Naive thymus-derived CD4-positive, alpha-beta T cell (primary cell): ENCODE data around the gene APOBEC3H. TPM values are rescaled to one million over a fixed set of nuclear protein-coding genes. Genes with fewer than 3 reads are reported as not detected.
A peak's percentile ranks its signal among the peaks of the same experiment; 100 is the strongest.

Experiments used
- ATAC-seq: fragments of 150-1000 bp; cut with Tn5 transposase; 2 replicates; pipeline ENCODE4 v1.10.0; 2021; ENCODE audit warnings: mild to moderate bottlenecking, moderate library complexity
- CTCF ChIA-PET: fragments of 350-600 bp; sonication (Branson Sonifier 250); formaldehyde crosslinking; loops from one replicate; lab custom pipeline; 2021; ENCODE audit warnings: antibody characterized with exemption; lab: Charles Lee
- POLR2A ChIA-PET: fragments of 350-600 bp; sonication (Branson Sonifier 250); formaldehyde crosslinking; loops from one replicate; lab custom pipeline; 2021; ENCODE audit warnings: antibody characterized with exemption, inconsistent platforms; lab: Charles Lee
- DNase-seq, 9 donors: peaks; one replicate each; pipeline versions ENCODE4 v3.0.0 to v3.0.0-alpha.2; 2020 to 2022; ENCODE audit warnings: mixed read lengths in 1 of 9
- H3K27ac ChIP-seq: one replicate; pipeline ENCODE4 v1.7.0; 2013; ENCODE audit warnings: mild to moderate bottlenecking, low read depth, low read length, moderate library complexity
- H3K27me3 ChIP-seq, 2 donors: one replicate each; pipeline ENCODE4 v1.7.0; 2013; ENCODE audit warnings: low read length in 2 of 2, mild to moderate bottlenecking in 2 of 2, moderate library complexity in 2 of 2; ENCODE audit not compliant: control insufficient read depth in 2 of 2, insufficient read depth in 2 of 2
- H3K36me3 ChIP-seq, 3 experiments: 1 replicate in 2 of 3; 2 replicates in 1 of 3; pipeline ENCODE4 v1.7.0; 2013; ENCODE audit warnings: low read length in 3 of 3, mild to moderate bottlenecking in 3 of 3, moderate library complexity in 1 of 3; ENCODE audit not compliant: insufficient read depth in 3 of 3, control insufficient read depth in 2 of 3
- H3K4me1 ChIP-seq, 2 donors: one replicate each; pipeline ENCODE4 v1.7.0; 2013; ENCODE audit warnings: low read length in 2 of 2, mild to moderate bottlenecking in 2 of 2, moderate library complexity in 1 of 2; ENCODE audit not compliant: control insufficient read depth in 2 of 2, insufficient read depth in 2 of 2
- H3K4me3 ChIP-seq: 2 replicates; pipeline ENCODE4 v1.7.0; 2013; ENCODE audit warnings: mild to moderate bottlenecking, low read length
- H3K9me3 ChIP-seq, 3 experiments: 1 replicate in 2 of 3; 2 replicates in 1 of 3; pipeline ENCODE4 v1.7.0; 2013; ENCODE audit warnings: low read length in 3 of 3; ENCODE audit not compliant: control insufficient read depth in 2 of 3
- H3K27ac Mint-ChIP-seq, 9 donors: one replicate each; pipeline ENCODE4 v1.8.0; 2020 to 2022; ENCODE audit warnings: mixed read lengths in 9 of 9, mild to moderate bottlenecking in 8 of 9, moderate library complexity in 5 of 9, inconsistent platforms in 2 of 9
- H3K27me3 Mint-ChIP-seq, 5 donors: one replicate each; pipeline ENCODE4 v1.8.0; 2021 to 2022; ENCODE audit warnings: mixed read lengths in 5 of 5, mild to moderate bottlenecking in 1 of 5
- H3K36me3 Mint-ChIP-seq, 5 donors: one replicate each; pipeline ENCODE4 v1.8.0; 2020 to 2022; ENCODE audit warnings: mixed read lengths in 5 of 5, mild to moderate bottlenecking in 3 of 5, inconsistent platforms in 1 of 5
- H3K4me1 Mint-ChIP-seq, 7 donors: one replicate each; pipeline ENCODE4 v1.8.0; 2020 to 2022; ENCODE audit warnings: mixed read lengths in 7 of 7, mild to moderate bottlenecking in 3 of 7, inconsistent platforms in 1 of 7
- H3K4me3 Mint-ChIP-seq, 10 donors: one replicate each; pipeline ENCODE4 v1.8.0; 2020 to 2022; ENCODE audit warnings: mild to moderate bottlenecking in 10 of 10, mixed read lengths in 10 of 10, moderate library complexity in 6 of 10, inconsistent platforms in 2 of 10
- H3K9me3 Mint-ChIP-seq, 11 donors: one replicate each; pipeline ENCODE4 v1.8.0; 2020 to 2022; ENCODE audit warnings: mixed read lengths in 11 of 11, mild to moderate bottlenecking in 4 of 11, inconsistent platforms in 1 of 11, moderate library complexity in 1 of 11
- intact Hi-C, 2 donors: fragments of 100-400 bp; cut with micrococcal nuclease; formaldehyde crosslinking; loops; one replicate each; pipeline ENCODE4 v1.15.1; 2023
- polyA plus RNA-seq, 2 donors: library from polyadenylated mRNA; unstranded; fragments of 300-500 nt; fragmentation: Illumina TruSeq; gene quantifications; one replicate each; pipeline ENCODE4 v1.2.3, GENCODE V29; 2021
- total RNA-seq, 6 experiments: library from RNA in 5 of 6; stranded (reverse) in 5 of 6; gene quantifications; 1 replicate in 5 of 6; 2 replicates in 1 of 6; pipeline ENCODE4 v1.2.3 and lab custom pipeline; 2021 to 2026

Gene APOBEC3H
- total and polyA plus RNA-seq, 7 experiments from 2014 or later = 0.29 to 31.3 (median 1.5) TPM; not detected in 3

DNA sequence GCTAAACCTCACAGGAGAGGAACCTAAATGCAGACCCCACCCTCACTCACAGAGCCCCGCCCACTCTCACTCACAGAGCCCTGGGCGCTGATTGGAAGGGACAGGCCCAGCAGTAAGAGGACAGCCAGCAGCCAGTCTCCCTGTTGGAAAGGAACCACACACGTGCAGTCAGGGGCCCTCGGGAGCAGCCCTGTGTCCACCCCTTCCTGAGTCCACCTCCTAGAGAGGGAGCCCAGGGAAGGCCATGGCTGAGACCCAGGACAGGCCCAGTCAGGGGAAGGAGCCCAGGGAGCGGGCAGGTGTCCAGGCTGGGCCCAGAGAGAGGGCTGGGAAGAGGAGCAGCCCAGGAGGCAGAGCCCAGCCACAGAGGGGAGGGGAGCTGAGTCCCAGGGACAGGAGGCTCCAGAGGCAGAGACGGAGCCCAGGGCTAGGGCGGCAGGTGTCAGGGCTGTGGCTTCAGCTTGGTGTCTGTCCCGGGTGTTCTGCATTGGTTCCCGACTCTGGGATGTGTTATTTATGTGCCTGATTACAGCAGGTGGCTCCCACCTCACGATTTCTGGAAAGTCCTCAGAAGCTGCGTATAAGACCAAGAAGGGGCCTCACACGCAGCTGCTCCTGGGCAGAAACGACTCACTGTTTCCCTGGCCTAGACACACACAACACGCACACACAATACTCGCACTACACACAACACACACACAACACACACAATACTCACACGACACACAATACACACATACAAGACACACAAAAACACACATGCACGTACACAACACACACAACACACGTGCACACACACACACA is 9.0 kb upstream of the APOBEC3H start:
- no peak for ATAC-seq
- POLR2A ChIA-PET = no interaction called here
- H3K27ac ChIP-seq = no peak overlapping the region
- CTCF ChIA-PET = no interaction called here
- H3K4me3 Mint-ChIP-seq = peak overlapping the region in 4 of 10 donors; percentile 6 to 41 (median 24)
- H3K9me3 Mint-ChIP-seq = no peaks in the 10 kb centered on the region
- H3K4me1 Mint-ChIP-seq = peaks cover 17 to 75% (median 52%) of the 10 kb centered on the region in 7 donors
- H3K27me3 ChIP-seq = no peaks in the 10 kb centered on the region
- H3K27me3 Mint-ChIP-seq = no peaks in the 10 kb centered on the region
- peaks cover 34 to 76% of the 10 kb centered on the region in 2 donors for H3K4me1 ChIP-seq
- peaks cover 0 to 13% (median 7%) of the 10 kb centered on the region in 5 donors for H3K36me3 Mint-ChIP-seq
- DNase-seq = no peak
- no peak overlapping the region for H3K4me3 ChIP-seq
- H3K9me3 ChIP-seq = no peaks in the 10 kb centered on the region
- H3K27ac Mint-ChIP-seq = peak overlapping the region; percentile 24 to 97 (median 75)
- intact Hi-C loops = no loop called here
- peaks cover 0 to 11% (median 5%) of the 10 kb centered on the region in 3 experiments for H3K36me3 ChIP-seq

DNA sequence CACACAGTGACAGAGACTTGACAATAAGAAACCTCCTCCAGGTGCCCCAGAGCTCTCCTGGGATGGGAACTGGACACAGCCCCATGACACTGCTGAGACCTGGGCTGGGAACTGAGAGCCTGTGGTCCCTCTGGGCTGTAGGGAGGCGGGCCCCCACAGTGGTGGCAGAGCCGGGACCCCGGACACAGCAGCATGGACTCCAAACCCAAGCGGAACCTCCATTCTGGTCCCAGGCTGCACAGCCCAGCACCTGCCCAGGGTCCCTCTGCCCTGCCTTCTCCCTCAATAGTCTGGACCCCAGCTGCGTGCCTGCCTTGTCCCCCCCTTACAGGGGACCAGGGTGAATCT is 8.4 kb upstream of the APOBEC3H start:
- CTCF ChIA-PET = no interaction called here
- H3K9me3 Mint-ChIP-seq = no peaks in the 10 kb centered on the region

DNA sequence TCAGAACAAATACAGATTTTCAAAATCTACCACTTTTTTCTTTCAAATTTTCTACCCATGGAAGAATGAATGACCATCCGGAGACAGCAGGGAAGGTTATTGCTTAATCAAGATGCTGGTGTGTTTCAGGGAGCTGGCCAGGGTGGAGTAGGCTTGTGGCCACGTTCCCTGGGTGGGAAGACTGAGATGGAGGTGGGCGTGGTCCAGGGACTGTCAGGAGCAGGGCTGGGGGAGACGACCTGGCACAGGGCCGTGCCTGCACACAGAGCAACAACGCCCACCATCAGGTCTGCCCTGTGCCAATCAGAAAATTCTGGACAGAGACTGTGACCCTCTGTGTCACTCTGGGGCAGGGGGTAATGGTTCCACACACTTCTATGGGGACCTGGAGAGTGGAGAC is 7.1 kb upstream of the APOBEC3H start:
- Histone ChIP-seq H3K36me3 (peaks cover 0 to 11% (median 0%) of the 10 kb centered on the region in 3 experiments), H3K27ac (peak overlapping the region; percentile 69), H3K9me3 (no peaks in the 10 kb centered on the region), H3K27me3 (no peaks in the 10 kb centered on the region), H3K4me1 (peaks cover 43 to 80% of the 10 kb centered on the region in 2 donors), H3K4me3 (peak overlapping the region; percentile 29)
- Mint-ChIP-seq H3K27me3 (no peaks in the 10 kb centered on the region), H3K4me3 (peak overlapping the region; percentile 63 to 84 (median 72)), H3K9me3 (no peaks in the 10 kb centered on the region), H3K36me3 (peaks cover 0 to 13% (median 7%) of the 10 kb centered on the region in 5 donors), H3K27ac (peak overlapping the region; percentile 85 to 97 (median 96)), H3K4me1 (peaks cover 24 to 86% (median 62%) of the 10 kb centered on the region in 7 donors)
- no peak for ATAC-seq
- ChIA-PET POLR2A (interaction anchor here (0.5 to 1.5 kb wide), 10 partner anchors 9 to 1833 kb away, joined by 3 to 6 read pairs (median 3); partner anchors contain the start of genes APOBEC3G and RPL3), CTCF (no interaction called here)
- intact Hi-C loops = loop anchor here (1.0 to 5.0 kb wide), 5 partner anchors 9 to 75 kb away; partner anchors contain the start of genes APOBEC3C (in 1 of the 2), APOBEC3D (in 1 of the 2), APOBEC3F (in 1 of the 2) and APOBEC3G (in 1 of the 2)
- no peak for DNase-seq

More for the DNA sequence above, 8.4 kb upstream of the APOBEC3H start:
- Mint-ChIP-seq H3K27me3 (no peaks in the 10 kb centered on the region), H3K27ac (peak overlapping the region in 7 of 9 donors; percentile 1 to 97 (median 90)), H3K4me1 (peaks cover 17 to 74% (median 54%) of the 10 kb centered on the region in 7 donors), H3K36me3 (peaks cover 0 to 13% (median 7%) of the 10 kb centered on the region in 5 donors), H3K4me3 (peak overlapping the region in 4 of 10 donors; percentile 1 to 41 (median 18))
- no peaks in the 10 kb centered on the region for H3K9me3 ChIP-seq
- POLR2A ChIA-PET = interaction anchor here (1.4 kb wide), 1 partner anchor 8 kb away, joined by 4 read pairs; no protein-coding TSS in a partner anchor
- H3K27me3 ChIP-seq = no peaks in the 10 kb centered on the region
- peaks cover 0 to 11% (median 2%) of the 10 kb centered on the region in 3 experiments for H3K36me3 ChIP-seq
- H3K4me3 ChIP-seq = no peak overlapping the region
- intact Hi-C loops = no loop called here
- ATAC-seq (no peak), DNase-seq (no peak)
- peaks cover 34 to 76% of the 10 kb centered on the region in 2 donors for H3K4me1 ChIP-seq
- no peak overlapping the region for H3K27ac ChIP-seq

DNA sequence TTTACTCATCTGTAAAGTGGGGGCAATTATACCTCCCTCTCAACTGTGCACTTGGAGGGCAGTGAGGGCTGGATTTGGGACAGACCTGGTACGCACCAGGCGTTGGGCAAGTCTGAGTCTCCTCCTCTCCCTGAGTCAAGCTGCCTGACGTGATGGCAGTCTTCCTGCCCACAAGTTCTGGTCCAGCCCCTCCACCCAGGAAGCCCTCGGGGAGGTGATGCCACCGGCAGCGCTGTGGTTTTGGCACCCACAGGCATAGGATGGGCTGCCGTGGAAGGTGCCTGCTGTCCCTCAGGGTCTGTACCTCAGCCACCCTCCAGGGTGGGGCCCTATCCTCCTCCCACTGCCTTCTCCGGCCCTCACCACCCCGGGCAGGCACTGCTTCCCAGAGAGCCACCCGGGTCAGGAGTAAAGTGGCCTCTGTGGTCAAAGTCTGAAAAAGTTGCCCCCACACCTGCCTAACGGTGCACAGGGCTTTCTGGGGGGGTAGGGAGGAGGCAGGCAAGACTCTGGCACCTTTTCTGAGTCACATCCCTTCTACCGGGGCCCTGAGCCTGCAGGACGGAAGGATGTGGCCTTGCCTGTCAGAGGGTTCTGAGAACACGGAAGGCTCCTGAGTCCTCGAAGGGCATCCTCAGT is 6.5 kb upstream of the APOBEC3H start:
- intact Hi-C loops = loop anchor here (1.0 to 5.0 kb wide), 6 partner anchors 9 to 76 kb away; partner anchors contain the start of genes APOBEC3C (in 1 of the 2), APOBEC3D (in 1 of the 2), APOBEC3F (in 1 of the 2) and APOBEC3G (in 1 of the 2)
- H3K4me3 Mint-ChIP-seq = peak overlapping the region; percentile 63 to 84 (median 72)
- peaks cover 0 to 10% (median 7%) of the 10 kb centered on the region in 5 donors for H3K36me3 Mint-ChIP-seq
- H3K27ac Mint-ChIP-seq = peak overlapping the region; percentile 85 to 97 (median 96)
- no peaks in the 10 kb centered on the region for H3K9me3 Mint-ChIP-seq
- H3K4me1 ChIP-seq = peaks cover 48 to 86% of the 10 kb centered on the region in 2 donors
- DNase-seq (peak; percentile 40 to 85 (median 76)), ATAC-seq (peak; percentile 83)
- POLR2A ChIA-PET = interaction anchor here (0.5 to 1.5 kb wide), 10 partner anchors 9 to 1833 kb away, joined by 3 to 6 read pairs (median 3); partner anchors contain the start of genes APOBEC3G, CBX7 and RPL3
- H3K9me3 ChIP-seq = no peaks in the 10 kb centered on the region
- no peaks in the 10 kb centered on the region for H3K27me3 ChIP-seq
- H3K4me1 Mint-ChIP-seq = peaks cover 30 to 87% (median 69%) of the 10 kb centered on the region in 7 donors
- H3K27me3 Mint-ChIP-seq = no peaks in the 10 kb centered on the region
- peak overlapping the region; percentile 69 for H3K27ac ChIP-seq
- H3K36me3 ChIP-seq = peaks cover 0 to 11% (median 0%) of the 10 kb centered on the region in 3 experiments
- peak overlapping the region; percentile 29 for H3K4me3 ChIP-seq
- CTCF ChIA-PET = interaction anchor here (0.9 kb wide), 1 partner anchor 66 kb away, joined by 3 read pairs; no protein-coding TSS in a partner anchor

DNA sequence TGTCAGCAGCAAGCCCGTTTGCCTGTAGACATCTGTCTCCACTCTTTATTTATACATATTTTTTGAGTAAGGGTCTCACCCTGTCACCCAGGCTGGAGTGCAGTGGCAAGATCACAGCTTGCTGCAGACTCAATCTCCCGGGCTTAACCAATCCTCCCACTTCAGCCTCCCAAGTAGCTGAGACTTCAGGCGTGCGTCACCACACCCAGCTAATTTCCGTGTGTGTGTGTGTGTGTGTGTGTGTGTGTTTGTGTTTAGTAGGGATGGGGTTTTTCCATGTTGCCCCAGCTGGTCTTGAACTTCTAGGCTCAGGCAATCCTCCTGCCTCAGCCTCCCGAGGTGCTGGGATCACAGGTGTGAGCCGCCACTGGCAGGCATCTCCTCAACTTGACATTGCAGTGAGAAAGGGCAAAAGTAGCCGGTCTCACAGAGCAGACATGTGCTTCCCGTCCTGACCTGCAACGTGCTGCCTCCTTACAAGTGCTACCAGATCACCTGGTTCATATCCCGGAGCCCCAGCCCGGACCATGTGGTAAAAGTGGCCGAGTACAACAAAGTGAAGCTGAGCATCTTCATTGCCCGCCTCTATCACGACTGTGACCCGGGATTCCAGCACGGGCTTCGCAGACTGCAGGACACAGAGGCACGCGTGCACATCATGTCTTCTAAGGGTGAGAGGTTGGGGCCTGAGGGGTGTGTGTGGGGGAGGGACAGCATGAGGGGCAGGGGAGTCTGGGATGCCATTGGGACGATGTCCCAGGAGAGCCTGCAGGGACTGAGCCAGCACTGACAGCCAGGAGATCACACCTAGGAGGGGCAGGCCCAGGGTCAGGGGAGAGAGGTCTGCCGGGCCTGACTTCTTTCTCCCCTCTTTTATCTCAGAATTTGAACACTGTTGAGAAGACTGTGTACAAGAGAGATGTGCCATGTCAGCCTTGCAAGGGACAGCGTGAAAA is 5.6 kb upstream of the APOBEC3H start:
- Histone ChIP-seq H3K27ac (peak overlapping the region; percentile 69), H3K4me3 (no peak overlapping the region), H3K9me3 (no peaks in the 10 kb centered on the region), H3K36me3 (peaks cover 0 to 7% (median 0%) of the 10 kb centered on the region in 3 experiments), H3K4me1 (peaks cover 52 to 92% of the 10 kb centered on the region in 2 donors), H3K27me3 (no peaks in the 10 kb centered on the region)
- Mint-ChIP-seq H3K36me3 (peaks cover 0 to 7% (median 6%) of the 10 kb centered on the region in 5 donors), H3K27me3 (no peaks in the 10 kb centered on the region), H3K4me1 (peaks cover 33 to 90% (median 75%) of the 10 kb centered on the region in 7 donors), H3K4me3 (peak overlapping the region; percentile 63 to 84 (median 72)), H3K27ac (peak overlapping the region; percentile 85 to 97 (median 96)), H3K9me3 (no peaks in the 10 kb centered on the region)
- DNase-seq = no peak
- ChIA-PET POLR2A (interaction anchor here (1.0 to 1.5 kb wide), 4 partner anchors 62 to 82 kb away, joined by 3 to 5 read pairs (median 4); partner anchors contain the start of gene CBX7), CTCF (interaction anchor here (0.6 to 0.9 kb wide), 3 partner anchors 66 to 519 kb away, joined by 3 read pairs; no protein-coding TSS in a partner anchor)
- ATAC-seq = peak; percentile 13
- intact Hi-C loops = loop anchor here (1.0 to 5.0 kb wide), 5 partner anchors 15 to 77 kb away; partner anchors contain the start of genes APOBEC3C (in 1 of the 2), APOBEC3D (in 1 of the 2), APOBEC3F (in 1 of the 2) and APOBEC3G (in 1 of the 2)
